Measurements from ENCODE around the gene SLC9C1.

Gene SLC9C1

GRCh38 chr3:112293368-112294321 is at the start of gene SLC9C1:
SLC9C1 (minus strand) TSS chr3:112294216; CDS start chr3:112286791, 7,425 bp downstream.
- Mint-ChIP-seq H3K4me1 (peaks cover 22% of the 10 kb centered on the region), H3K27me3 (no peaks in the 10 kb centered on the region), H3K9me3 (no peaks in the 10 kb centered on the region), H3K27ac (no peak within 1 kb of the TSS), H3K4me3 (peak within 1 kb of the TSS; percentile 63), H3K36me3 (no peaks in the 10 kb centered on the region)

DNA sequence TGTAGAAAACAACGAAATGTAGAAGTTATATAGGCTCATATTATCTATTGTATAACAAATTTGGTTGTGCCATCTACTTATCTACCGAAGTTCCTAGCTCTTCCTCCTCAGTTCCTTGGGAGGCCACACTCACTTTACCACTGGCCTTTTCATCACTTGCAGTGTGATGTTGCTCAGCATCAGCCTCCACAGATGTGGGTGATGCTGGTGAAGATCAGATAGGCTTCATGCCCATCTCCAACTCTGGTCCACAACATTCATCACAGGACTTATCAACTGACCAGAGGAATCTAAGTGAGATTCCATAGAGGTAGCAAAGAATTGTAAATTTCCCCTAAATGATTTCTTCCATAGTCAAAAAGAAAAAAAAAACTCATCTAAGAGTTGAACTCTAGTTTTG is 47.4 kb upstream of the SLC9C1 start:
- Mint-ChIP-seq H3K36me3 (peaks cover 61% of the 10 kb centered on the region), H3K27ac (peak overlapping the region; percentile 82), H3K27me3 (no peaks in the 10 kb centered on the region), H3K4me1 (peaks cover 80% of the 10 kb centered on the region), H3K9me3 (no peaks in the 10 kb centered on the region), H3K4me3 (peak overlapping the region; percentile 79)

- Mint-ChIP-seq H3K4me1 (peaks cover 81% of the 10 kb centered on the region), H3K36me3 (peaks cover 68% of the 10 kb centered on the region), H3K27ac (peak overlapping the region; percentile 98), H3K4me3 (peak overlapping the region; percentile 87), H3K27me3 (no peaks in the 10 kb centered on the region), H3K9me3 (no peaks in the 10 kb centered on the region)
Measured at GRCh38 chr3:112339609-112340008, 45.6 kb upstream of the SLC9C1 start.

- Mint-ChIP-seq H3K4me3 (peak overlapping the region; percentile 87), H3K36me3 (peaks cover 68% of the 10 kb centered on the region), H3K27ac (peak overlapping the region; percentile 98), H3K9me3 (no peaks in the 10 kb centered on the region), H3K27me3 (no peaks in the 10 kb centered on the region), H3K4me1 (peaks cover 76% of the 10 kb centered on the region)
Measured at GRCh38 chr3:112339134-112339533, 45.1 kb upstream of the SLC9C1 start.

GRCh38 chr3:112338727-112339056 is 44.7 kb upstream of the SLC9C1 start:
- Mint-ChIP-seq H3K4me3 (peak overlapping the region; percentile 87), H3K4me1 (peaks cover 72% of the 10 kb centered on the region), H3K9me3 (no peaks in the 10 kb centered on the region), H3K27me3 (no peaks in the 10 kb centered on the region), H3K36me3 (peaks cover 67% of the 10 kb centered on the region), H3K27ac (peak overlapping the region; percentile 98)

DNA sequence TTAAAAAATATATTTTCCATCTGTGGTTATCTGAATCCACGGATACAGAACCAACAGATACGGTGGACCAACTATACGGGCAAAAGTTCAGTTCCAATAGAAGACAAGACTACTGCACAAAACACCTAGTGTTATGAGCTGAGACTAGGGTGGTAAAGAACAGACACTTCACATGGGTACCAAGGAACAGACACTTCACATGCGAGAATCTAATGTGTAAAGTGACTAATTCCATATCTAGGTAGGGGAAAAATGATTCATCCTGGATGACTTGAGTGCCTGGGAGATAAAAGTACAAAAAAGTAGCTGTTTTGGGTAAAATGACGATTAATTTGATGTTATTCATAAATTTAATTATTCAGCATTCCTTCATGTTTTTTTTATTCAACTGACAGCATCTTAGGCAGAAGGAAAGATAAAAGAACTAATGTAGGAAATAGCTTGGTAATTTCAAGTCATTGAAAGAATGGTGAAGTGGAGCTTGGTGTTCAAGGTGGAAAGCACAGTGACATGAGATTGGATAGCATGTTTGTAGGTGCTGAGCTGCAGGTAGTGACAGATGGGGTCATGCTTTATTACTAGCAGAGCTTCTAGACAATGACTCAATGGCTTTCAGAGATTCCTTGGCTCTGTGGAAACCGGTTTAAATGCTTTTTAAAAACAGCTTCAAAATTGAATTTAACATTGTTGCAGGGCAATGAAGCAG is 44.2 kb upstream of the SLC9C1 start:
- Mint-ChIP-seq H3K36me3 (peaks cover 66% of the 10 kb centered on the region), H3K27me3 (no peaks in the 10 kb centered on the region), H3K27ac (peak overlapping the region; percentile 98), H3K4me1 (peaks cover 70% of the 10 kb centered on the region), H3K4me3 (peak overlapping the region; percentile 87), H3K9me3 (no peaks in the 10 kb centered on the region)

- peak overlapping the region; percentile 93 for H3K27ac Mint-ChIP-seq
- H3K4me3 Mint-ChIP-seq = peak overlapping the region; percentile 97
- H3K9me3 Mint-ChIP-seq = no peaks in the 10 kb centered on the region
- no peaks in the 10 kb centered on the region for H3K27me3 Mint-ChIP-seq
- peaks cover 57% of the 10 kb centered on the region for H3K4me1 Mint-ChIP-seq
- peaks cover 50% of the 10 kb centered on the region for H3K36me3 Mint-ChIP-seq
Measured at GRCh38 chr3:112335434-112335781, 41.4 kb upstream of the SLC9C1 start.

DNA sequence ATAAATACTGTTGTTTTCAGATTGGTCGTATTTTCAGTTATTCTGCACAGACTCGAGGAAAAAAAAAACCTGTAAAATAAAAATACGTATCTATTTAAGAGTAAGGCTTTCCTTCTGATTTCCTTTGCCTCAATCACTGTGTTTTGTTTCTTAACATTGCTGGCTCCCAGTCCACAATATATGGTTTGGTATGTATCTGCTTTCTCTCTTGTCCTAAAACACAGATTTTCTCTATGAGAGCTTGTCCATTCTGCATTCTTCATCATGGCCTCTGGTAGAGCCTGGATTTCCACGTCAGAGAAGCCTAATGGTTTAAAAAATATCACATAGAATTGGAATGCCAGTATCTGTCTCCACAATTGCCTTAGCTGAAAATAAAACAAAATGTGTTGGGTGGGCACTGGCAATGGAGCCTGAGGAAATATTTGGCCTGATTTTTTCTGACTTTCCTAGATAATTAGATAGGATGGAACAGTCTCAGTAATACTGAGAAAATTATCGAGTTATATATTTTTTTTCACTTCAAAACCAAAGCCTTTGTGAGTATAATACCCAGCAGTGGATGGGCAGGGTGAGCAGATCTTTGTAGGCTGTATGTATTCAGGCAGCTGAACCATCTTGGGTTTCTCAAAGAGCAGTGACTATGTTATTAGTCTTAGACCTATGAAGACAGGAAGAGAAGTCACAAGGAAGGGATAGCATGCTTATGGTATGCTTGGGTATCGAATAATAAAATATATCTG is 40.8 kb upstream of the SLC9C1 start:
- Mint-ChIP-seq H3K4me1 (peaks cover 57% of the 10 kb centered on the region), H3K27me3 (no peaks in the 10 kb centered on the region), H3K27ac (peak overlapping the region; percentile 93), H3K9me3 (no peaks in the 10 kb centered on the region), H3K36me3 (peaks cover 49% of the 10 kb centered on the region), H3K4me3 (peak overlapping the region; percentile 97)

GRCh38 chr3:112333381-112334317 is 39.6 kb upstream of the SLC9C1 start:
- Mint-ChIP-seq H3K9me3 (no peaks in the 10 kb centered on the region), H3K27me3 (no peaks in the 10 kb centered on the region), H3K4me1 (peaks cover 47% of the 10 kb centered on the region), H3K36me3 (peaks cover 41% of the 10 kb centered on the region), H3K27ac (peak overlapping the region; percentile 93), H3K4me3 (peak overlapping the region; percentile 97)

DNA sequence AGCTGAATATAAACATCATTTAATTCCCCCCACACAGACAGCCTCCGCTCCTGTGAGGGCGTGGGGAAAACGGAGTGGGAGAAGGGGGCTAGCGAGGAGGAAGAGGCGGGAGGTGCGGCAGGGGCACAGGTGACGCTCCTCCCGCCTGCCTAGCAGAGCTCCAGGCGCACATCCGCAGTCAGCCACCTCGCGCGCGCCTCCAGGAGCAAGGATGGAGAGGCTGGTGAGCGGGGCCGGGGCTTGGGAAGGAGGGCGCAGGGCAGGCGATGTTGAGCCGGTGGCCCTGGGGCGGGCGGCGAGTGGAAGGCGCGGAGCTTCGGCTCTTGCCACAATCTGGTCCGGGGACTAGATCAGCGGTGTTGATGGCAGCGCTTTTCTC is 39.0 kb upstream of the SLC9C1 start, which contains the start of gene CD200:
TSS of gene CD200 (plus strand) at position 155 of the 379 bp plus-strand sequence. CDS start at position 212, 57 bp downstream.
- Mint-ChIP-seq H3K27ac (peak within 1 kb of the TSS; percentile 93), H3K4me3 (peak within 1 kb of the TSS; percentile 97), H3K9me3 (no peaks in the 10 kb centered on the region), H3K27me3 (no peaks in the 10 kb centered on the region), H3K4me1 (peaks cover 41% of the 10 kb centered on the region), H3K36me3 (peaks cover 38% of the 10 kb centered on the region)

- Mint-ChIP-seq H3K9me3 (no peaks in the 10 kb centered on the region), H3K27ac (peak overlapping the region; percentile 65), H3K36me3 (peaks cover 31% of the 10 kb centered on the region), H3K27me3 (no peaks in the 10 kb centered on the region), H3K4me1 (peaks cover 33% of the 10 kb centered on the region), H3K4me3 (peak overlapping the region; percentile 97)
Measured at GRCh38 chr3:112331851-112332250, 37.8 kb upstream of the SLC9C1 start.

DNA sequence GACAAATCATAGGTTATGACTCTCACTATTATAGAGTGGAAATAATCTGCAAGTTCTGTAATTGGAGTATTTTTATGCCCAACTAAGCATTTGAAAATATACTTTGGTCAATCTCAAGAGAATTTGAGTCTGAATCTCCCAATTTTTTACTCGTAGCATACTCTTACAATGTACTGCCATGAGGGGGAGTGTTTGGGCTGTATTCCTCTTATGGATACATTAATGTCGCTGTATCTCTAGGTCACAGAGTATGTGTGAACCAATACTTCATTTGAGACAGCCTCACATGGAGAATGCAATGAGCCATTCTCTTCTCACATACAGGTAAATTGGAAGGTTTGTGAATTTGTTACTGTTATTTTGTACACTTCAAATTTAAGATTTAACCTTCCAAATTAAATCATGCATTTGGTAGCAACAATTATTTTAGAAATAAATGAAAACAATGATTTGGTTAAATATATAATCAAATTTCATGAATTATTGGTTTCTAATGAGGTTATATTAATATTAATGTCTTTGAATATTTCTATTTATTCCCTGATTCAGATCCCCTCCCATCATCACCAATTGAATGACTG is 33.4 kb upstream of the SLC9C1 start:
- Mint-ChIP-seq H3K9me3 (no peaks in the 10 kb centered on the region), H3K36me3 (no peaks in the 10 kb centered on the region)

GRCh38 chr3:112321867-112322652 is 28.0 kb upstream of the SLC9C1 start:
- Mint-ChIP-seq H3K36me3 (no peaks in the 10 kb centered on the region), H3K9me3 (no peaks in the 10 kb centered on the region), H3K27me3 (no peaks in the 10 kb centered on the region), H3K27ac (no peak overlapping the region), H3K4me3 (no peak overlapping the region), H3K4me1 (peaks cover 5% of the 10 kb centered on the region)

More for the DNA sequence above, 33.4 kb upstream of the SLC9C1 start:
- Mint-ChIP-seq H3K4me1 (peaks cover 14% of the 10 kb centered on the region), H3K27ac (no peak overlapping the region), H3K27me3 (no peaks in the 10 kb centered on the region), H3K4me3 (no peak overlapping the region)

- Mint-ChIP-seq H3K9me3 (no peaks in the 10 kb centered on the region), H3K4me3 (no peak overlapping the region), H3K36me3 (no peaks in the 10 kb centered on the region), H3K4me1 (peaks cover 5% of the 10 kb centered on the region), H3K27me3 (no peaks in the 10 kb centered on the region), H3K27ac (no peak overlapping the region)
Measured at GRCh38 chr3:112320691-112321090, 26.7 kb upstream of the SLC9C1 start.

Data from activated naive CD4-positive, alpha-beta T cell treated with anti-CD3 and anti-CD28 coated beads, Interleukin-2, amount 50 U/mL, for 24 hours (primary cell).